GM18907 (cell line): ENCODE data around the gene PPP1R1B.

Experiments
- ATAC-seq: cut with Tn5 transposase; IDR thresholded peaks from one replicate; pipeline ENCODE4 v1.9.1; 2021; ENCODE audit warnings: mild to moderate bottlenecking, moderate library complexity; ENCODE audit not compliant: unreplicated experiment

Gene PPP1R1B

DNA sequence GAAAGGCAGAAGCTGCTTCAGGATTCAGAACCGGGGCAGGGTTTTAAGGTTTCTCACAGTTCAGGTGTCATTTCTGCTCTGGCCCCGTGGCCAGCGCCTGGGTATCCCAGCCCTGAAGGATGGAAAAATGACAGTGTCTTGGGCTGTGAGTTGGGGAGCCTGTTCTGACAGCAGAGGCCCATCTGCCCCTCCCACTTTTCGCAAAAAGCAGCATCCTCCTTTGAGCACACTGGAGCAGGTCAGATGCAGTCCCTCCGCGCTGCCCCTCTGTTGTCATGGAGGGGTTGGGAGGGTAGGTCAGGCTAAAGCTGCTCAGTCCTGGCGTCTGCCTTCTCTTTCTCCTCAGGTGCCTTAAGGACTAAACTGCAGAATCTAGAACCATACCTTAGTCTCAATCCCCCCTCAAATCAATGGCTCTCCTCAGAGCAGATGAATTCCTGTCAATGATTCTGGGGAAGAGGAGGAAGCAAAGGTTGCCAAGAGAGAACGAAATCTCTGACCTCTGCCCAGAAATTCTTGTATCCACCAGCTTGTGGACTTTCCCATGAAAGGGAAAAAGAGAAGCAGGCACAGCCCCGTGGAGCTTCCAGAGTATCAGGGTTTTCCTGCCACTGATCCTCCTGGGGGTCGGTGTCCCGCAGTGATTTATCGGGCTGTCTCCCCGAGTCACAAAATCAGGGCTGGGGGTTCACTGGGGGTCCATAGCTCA, 26.3 kb upstream of the PPP1R1B start:
- no peak for ATAC-seq

DNA sequence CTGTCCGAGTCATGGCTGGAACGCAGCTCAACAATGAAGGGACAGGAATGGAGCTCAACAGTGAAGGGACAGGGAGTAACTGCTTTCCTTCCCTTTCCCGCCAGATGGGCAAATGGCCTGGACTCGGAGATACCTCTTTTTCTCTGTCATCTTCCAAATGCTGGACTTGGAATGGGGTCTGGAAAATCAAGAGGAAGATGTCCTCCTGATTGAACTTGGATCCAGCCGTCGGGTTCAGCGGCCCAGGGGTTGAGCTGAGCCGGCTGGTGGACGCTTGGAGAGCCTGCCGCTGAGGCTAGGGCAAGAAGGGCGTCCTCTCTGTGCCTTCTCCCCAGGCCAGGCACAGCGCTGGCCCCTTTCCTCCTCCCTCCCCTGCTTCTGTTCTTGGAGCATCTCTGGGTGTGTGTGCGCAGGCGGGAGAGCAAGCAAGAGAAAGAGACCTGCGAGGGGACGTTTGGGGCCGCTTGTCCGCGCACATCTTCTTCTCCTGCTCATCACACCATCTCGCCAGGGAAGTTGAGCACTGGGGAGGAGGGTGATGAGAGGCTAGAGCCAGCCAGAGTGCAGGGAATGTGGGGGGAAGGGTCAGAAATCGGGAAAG, 25.7 kb upstream of the PPP1R1B start:
- ATAC-seq = no peak

DNA sequence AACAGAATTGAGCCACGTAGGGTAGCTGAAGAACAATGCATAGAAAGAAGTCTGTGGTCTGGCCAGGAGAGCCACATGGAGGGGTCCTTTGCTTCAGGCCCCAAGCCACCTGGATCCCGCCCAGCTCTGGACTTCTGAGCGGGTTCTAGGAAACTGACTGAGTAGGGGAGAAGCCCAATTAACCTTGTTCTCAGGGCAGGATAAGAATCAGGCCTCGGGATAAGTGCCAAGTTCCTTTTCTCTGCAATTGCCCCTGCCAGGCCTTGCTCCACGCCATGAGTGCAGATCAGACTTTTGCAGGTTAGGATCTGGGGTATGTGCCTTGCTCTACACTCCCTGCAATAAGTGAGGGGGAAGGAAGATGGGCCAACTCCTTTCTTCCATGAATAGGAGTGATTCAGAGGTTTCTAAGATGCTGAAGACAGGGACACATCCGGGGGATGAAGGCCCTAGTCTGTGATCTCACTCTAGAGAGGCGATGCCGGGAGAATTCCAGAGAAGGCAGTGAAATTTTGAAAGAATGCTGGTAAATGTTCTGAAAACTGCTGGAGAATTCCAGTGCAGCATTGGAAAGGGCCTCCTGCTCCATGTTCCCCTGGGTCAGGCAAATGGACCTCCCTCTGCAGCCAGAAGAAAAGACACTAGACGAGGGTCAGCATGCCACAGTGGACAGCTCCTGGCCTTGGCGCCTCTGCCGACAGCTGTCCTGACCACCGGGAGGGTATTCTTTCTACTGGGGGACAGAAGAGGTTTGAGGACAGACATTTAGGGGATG, 24.8 kb upstream of the PPP1R1B start:
- no peak for ATAC-seq

DNA sequence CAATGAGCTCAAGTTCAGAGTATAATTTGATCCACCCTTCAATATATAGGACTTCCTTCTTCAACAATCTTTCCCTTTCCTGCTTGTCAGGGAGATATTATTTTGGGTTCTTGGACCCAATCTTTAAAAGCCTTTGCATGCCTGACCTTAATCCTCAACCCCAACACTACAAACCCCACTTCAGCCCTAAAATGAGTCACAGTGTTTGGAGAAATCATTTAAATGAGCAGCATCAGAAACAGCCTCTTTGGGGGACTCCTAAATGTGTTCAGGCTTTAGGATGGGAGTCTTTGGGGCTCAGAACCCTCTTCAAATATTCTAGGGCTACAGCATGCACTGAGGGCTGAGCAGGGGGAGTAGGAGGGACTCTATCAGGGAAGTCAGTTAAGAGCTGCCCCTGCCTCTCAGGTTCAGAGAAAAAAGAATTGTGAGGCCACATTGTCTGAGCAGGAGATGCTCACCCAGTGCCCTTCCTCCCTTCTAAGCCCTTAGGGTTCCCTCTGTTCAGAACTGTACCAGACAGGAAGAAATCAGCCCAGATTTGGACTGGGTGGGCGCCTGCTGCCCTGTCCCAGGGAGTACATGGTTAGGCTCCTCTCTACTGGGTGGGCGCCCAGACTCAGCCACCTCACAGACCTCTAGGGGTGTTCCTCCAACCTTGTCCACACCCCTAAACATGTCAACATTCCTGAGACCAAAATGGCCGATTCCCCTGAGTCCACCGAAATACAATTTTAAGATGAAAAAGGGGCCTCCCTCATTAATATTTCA, 24.0 kb upstream of the PPP1R1B start:
- ATAC-seq = no peak

DNA sequence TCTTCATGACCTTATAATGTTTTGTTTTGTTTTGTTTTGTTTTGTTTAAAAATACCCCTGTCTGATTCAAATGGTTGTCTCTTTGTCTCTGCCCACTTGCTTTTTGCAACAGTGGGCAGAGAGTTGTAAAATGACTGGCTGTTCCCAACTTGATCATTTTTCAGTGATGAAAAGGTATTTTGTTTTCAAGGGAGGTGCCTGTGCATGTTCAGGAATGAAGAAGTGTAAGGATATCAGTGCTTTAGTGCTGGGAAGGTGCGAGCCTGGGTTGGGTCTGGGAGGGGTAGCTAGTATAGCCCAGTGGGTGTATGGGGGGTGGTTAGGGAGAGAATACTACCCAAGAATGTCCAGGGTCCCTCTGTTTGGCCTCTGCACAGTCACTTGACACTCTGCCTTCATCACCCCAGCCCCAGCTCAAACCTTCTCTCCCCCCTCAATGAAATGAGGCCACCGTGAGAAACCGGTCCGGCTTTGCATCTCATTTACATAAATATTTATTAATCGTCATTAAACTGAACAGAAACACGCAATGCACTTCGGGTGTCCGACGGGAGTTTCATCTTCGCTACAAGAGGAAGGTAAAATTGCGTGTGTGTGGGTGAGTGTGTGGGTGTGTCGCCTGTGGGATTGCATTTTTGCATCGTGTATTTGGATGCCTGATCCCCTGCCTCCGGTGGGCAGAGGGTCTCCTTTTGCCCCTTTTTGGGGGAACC, 23.3 kb upstream of the PPP1R1B start:
- ATAC-seq = no peak

DNA sequence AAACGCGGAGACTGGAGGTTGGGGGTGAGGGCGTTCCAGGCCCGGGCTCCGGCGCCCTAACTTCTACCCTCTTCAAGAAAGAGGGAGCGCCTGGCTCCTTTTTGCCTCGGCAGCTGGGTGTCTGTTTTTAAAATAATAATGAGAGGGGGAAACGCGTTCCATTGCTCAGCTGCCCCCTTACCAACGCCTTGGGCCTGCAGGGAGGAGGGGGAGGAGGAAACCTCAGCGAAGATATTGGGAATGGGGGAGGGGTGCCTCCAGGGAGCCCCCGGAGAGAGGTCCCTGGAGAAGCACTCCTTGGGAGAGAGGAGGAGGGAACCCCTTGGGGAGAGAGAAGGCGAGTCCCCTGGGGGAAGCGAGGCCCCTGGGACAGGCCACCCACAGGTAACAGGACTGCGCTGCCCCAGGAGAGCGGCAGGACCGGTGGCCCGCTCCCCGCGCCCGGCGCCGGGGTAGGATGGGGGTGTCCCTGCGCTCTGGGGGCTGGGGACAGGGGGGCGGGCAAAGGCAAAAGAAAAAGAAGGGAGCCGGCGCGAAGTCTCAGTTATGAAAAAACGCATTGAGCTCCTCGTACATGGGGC, 21.8 kb upstream of the PPP1R1B start:
- ATAC-seq = no peak

DNA sequence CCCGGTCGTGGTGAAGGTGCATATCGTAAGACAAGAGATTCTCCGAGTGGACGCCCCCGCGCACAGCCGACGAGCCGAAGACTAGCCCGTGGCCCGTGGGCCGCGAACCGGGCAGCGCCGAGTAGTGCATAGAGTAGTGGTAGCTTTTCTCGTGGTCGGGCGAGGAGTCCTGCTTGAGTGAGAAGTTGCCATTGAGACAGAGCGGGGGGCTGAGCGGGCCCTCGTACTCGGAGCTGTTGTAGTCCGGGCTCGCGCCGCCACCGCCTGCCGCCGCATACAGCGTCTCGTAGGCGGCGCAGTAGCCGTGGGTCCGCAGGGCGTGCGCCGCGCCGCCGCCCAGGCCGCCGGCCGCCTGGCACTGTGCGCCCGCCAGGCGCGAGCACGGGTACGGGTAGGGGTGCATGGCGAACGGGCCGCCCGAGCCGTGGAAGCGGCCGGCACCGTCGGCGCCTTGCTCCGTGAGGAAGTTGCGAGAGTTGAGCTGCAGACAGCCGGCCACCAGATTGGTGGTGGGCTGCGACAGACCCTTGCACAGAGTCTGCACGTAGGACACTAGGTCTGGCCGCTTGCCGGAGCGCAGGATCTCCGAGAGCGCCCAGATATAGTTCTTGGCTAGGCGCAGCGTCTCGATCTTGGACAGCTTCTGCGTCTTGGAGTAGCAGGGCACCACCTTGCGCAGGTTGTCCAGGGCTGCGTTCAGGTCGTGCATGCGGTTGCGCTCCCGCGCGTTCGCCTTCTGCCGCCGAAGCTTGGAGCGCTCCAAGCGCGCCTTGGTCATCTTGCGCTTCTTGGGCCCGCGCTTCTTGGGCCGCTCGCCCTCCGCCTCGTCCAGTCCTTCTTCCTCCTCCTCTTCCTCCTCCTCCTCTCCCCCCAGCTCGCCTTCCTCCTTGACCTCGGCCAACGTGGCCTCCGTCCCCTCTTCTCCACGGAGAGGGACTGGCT, 21.0 kb upstream of the PPP1R1B start:
- no peak for ATAC-seq

DNA sequence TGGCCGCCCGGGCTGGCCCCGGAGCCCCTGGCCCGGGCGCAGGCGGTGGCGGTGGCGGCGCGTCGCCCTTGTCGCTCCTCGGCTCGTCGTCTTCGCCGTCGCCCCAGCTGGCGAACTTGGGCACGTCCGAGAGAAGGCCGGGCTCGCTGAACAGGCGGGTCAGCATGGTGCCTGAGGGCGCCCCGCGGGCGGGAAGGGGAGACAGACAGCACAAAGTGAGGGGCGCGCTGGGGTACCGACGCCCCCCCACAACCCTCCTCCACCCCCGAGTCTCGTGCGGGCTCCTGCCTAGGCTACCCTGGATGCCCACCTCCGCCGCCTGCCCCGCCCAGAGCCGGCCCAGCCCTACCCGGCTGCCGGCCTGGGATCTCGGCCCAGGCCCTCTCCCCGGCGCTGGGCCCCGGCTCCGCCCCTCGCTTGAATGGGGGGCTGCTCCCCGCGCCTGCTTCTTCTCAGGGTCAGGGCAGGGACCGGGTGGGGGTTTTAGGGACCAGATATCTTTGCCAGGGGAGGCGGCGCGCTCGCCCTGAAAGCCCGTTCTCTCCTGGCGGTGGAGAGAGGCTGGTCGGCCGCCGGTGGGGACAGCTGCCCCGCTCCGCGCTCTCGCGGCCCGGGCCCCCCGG, 20.2 kb upstream of the PPP1R1B start:
- ATAC-seq = no peak

DNA sequence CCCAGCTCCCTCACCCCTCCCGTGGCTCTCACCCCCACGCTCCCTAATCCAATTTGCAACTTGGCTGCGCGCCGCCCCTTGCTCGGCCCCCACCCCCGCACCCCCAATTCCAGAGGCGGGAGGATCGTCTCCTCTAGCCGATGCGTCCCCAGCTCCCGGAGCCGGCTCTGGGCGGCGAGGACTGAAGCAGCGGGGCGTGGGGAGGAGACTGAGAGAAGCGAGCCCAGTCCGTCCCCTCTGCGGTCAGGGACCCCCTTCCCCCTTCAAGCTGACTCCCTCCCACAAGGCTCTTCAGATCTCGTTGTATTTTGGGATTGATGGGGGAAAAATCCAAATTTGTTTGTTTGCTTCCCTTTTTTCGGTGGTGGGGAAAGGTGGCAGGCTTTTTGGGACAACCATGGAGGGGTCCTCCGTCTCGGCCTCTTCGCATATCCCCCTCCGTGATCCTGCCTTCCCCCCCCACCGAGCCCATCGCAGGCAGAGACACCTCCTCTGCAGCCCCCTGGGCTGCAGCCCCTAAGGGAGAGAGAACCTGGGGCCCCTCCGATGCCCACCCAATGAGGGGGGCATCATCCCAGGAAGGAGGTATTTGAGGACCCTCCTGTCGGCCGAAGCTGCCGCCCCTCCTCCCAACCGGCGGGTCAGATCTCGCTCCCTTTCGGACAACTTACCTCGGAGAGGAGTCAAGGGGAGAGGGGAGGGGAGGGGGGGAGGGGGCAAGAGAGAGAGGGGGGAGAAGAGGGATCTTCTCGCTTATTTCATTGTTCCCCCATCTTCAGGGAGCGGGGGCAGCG, 19.5 kb upstream of the PPP1R1B start:
- ATAC-seq = no peak

DNA sequence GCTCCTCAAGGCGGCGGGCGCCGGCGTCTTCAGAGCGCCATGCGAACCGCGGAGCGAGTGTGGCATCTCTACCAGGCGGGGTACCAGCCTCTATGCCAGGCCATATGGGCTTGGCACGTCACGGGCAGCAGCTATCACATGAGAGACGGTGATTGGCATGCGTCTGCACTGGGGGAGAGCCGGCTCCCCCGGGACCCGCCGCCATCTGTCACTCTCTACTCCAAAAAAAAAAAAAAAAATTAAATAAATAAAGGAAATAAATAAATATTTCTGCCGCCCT, 19.0 kb upstream of the PPP1R1B start, which contains the start of gene NEUROD2:
NEUROD2 (minus strand) TSS at position 70 of the 280 bp plus-strand sequence. CDS start 1,321 bp downstream, outside the sequence.
- ATAC-seq = no peak

DNA sequence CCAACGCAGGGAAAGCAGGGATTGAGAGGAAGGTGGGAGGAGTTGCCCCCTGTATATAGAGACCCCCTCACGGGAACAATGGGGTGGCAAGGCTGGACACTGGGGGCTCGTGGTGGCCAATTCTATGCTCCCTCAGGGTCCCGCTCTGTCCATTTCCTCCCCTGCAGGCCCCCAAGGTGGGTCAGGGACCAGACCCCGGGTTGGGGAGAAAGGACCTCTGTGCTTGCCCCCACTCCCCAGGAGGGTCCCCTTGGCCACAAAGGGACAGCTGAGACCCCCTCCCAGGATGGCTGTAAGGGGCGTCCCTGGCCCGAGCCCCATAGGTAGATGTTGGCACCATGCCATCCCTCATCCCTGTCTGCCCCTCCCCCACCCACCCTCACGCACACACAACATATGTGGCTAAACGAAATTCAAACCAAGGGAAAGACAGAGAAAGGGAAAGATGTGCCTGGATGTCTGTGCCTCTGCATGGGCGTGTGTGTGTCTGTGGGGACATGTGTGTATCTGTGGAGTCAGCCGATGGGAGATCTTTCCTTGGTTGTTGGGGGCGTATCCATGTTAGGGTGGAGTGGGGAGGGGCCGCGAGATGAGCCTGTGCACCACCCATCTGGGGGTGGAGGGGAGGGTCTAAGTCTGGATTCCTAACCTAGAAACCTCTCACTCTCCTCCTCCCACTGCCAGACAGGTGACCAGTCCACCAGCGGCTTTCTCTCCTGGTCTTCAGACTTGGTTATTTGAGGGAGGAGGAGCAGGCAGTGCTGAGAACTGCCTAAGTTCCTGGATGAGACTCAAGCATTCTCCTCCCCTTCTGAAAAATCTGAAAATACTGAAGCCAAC, 18.4 kb upstream of the PPP1R1B start:
- ATAC-seq = no peak

DNA sequence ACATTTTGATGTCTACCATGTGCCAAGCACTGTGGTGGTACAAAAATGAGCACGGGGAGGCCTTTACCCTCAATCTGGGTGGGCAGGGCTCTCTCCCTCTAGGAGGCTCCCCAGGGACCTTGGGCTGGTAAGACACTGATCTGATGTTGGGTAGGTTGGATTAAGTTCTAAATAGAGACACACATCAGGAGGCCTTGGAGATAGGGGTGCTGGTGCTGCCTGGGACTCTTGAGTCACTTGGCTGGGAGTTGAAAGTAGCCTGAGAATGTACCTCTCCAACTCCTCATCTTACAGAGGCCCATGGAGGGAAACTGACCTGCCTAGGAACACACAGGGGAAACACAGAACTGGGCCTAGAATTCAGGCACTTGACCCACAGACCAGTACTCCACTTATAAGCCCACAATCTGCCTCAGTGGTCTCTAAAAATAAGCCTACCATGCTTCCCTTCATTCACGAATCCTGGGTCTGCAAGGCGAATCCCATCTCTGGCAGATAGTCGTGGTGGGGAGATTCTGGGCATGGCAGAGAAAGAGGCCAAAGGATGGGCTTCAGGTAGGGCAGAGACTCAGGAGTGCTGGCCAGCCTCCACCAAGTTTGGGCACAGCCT, 17.2 kb upstream of the PPP1R1B start:
- ATAC-seq = no peak

DNA sequence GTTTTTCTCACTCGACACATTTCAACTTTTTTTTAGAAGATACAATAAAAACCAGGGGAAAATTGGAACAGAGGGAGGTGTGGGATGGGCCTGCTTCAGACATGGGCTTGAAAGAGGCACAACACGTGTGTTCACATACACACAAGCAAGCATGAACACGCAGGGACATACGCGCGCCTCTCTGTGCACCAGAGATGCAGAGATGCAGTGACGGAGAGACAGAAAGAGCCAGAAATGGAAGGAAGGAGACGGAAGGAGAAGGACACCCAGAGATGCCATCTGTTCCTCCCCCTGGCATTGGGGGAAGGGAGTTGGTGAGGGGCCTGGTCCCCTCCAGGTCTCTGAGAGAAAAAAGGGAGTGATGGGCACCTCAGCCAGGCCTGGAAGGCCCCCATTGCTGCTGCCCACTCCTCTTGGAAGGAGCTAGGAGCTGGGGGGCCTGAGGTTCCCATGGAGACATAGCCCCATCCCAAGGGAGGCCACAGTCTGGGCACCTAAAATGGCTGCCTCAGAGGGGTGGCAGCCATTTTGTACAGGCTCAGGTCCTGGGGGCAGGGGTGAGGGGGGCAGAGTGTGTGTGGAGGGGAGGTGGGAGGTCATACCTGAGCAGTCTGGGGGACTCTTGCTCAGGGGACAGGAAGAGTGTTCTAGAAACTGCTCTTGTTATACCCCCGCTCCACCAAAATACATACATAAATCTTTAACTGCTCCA, 15.2 kb upstream of the PPP1R1B start:
- no peak for ATAC-seq

DNA sequence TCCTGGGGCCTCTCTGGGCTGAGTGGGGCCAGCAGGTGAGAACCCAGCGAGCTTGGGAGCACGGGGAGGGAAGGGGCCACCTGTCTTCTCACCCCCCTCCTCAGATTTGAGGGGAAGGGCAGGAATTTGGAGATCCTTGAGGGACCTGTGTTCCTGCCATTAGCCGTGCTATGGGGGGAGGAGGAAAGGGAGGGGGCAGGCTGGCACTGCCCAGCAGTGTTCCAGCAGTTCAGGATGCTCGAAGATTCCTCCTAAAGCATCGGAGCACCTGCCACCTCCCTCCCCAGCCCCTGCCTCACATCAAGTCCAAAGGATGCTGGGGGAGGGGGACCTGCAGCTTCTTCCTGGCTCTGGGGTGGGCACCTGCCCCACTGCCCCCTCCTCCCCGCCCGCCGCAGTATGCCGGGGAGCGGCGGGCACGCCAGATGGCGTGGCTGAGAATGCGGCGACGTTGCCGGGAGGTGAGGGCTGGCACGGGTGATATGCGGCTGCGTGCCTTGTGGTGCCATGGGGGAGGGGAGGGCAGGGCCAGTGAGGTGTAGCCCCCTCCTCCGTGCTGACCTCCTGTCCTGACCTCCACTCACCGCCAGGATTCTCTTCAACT, 14.4 kb upstream of the PPP1R1B start:
- no peak for ATAC-seq

DNA sequence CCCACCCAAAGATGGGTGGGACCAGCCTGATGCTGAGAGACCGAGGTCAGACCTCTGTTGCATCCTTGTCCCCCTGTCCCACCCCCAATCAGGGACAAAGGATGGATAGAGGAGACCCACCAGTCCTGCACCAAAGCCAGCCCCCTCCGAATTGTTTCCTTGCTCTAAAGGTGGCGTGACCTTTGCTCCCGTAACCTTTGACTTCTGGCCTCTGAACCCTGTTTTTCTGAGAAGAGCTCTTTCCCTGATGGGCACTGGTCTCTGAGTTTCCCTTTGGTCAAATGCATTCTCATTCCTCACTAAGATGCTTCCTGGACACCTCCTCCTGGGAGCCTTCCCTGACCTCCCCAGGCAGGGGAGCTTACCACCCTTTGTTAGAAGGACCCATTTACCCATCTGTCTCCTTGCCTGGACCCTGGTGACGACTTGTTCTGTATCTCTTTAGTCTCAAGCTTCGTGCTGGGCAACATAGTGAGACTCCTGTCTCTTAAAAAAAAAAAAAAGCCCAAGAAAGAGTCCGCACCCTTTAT, 13.8 kb upstream of the PPP1R1B start:
- ATAC-seq = no peak
